HepG2 (cell line): Measurements from ENCODE around the gene KLF3. TPM values are rescaled to one million over a fixed set of nuclear protein-coding genes. Genes with fewer than 3 reads are reported as not detected.
A peak's percentile ranks its signal among the peaks of the same experiment; 100 is the strongest.

Experiments
- CBX5 ChIP-seq: sonication (generic); formaldehyde crosslinking; IDR thresholded peaks from 2 replicates; pipeline ENCODE4 v1.4.0; 2020; ENCODE audit warnings: missing genetic modification reagents, borderline replicate concordance
- GATAD2A ChIP-seq: IDR thresholded peaks from 2 replicates; pipeline ENCODE4 v1.6.1; 2016
- GLI4 ChIP-seq: sonication (generic); formaldehyde crosslinking; IDR thresholded peaks from 2 replicates; pipeline ENCODE4 v1.5.1; 2020; ENCODE audit warnings: missing genetic modification reagents, mild to moderate bottlenecking, moderate library complexity, borderline replicate concordance
- HNF1A ChIP-seq, 2 experiments: sonication (generic) in 1 of 2; formaldehyde crosslinking in 1 of 2; IDR thresholded peaks; 2 replicates each; pipeline versions ENCODE4 v1.4.0 to v1.6.1; 2016 to 2020; ENCODE audit warnings: borderline replicate concordance in 1 of 2, low read depth in 1 of 2, mild to moderate bottlenecking in 1 of 2, missing genetic modification reagents in 1 of 2
- HNF4A ChIP-seq: sonication (generic); formaldehyde crosslinking; IDR thresholded peaks from 2 replicates; pipeline ENCODE4 v1.4.0; 2020; ENCODE audit warnings: missing genetic modification reagents
- ISX ChIP-seq: sonication (generic); formaldehyde crosslinking; conservative IDR thresholded peaks from 2 replicates; pipeline ENCODE4 v1.5.0; 2020; ENCODE audit warnings: missing genetic modification reagents
- MIXL1 ChIP-seq: IDR thresholded peaks from 2 replicates; pipeline ENCODE4 v1.6.1; 2016
- NKX3-1 ChIP-seq: sonication (generic); formaldehyde crosslinking; IDR thresholded peaks from 2 replicates; pipeline ENCODE4 v1.5.0; 2020; ENCODE audit warnings: missing genetic modification reagents
- POLR2G ChIP-seq: fragments of 200-400 bp; formaldehyde crosslinking; IDR thresholded peaks from 2 replicates; pipeline ENCODE4 v1.6.1; 2018; ENCODE audit warnings: mild to moderate bottlenecking, low read depth, low read length, moderate library complexity
- PRDM10 ChIP-seq: sonication (generic); formaldehyde crosslinking; IDR thresholded peaks from 2 replicates; pipeline ENCODE4 v1.4.0; 2020; ENCODE audit warnings: low read depth, missing genetic modification reagents
- SRSF1 ChIP-seq: fragments of 200-400 bp; formaldehyde crosslinking; optimal IDR thresholded peaks from 2 replicates; pipeline ENCODE3; 2017; ENCODE audit warnings: mild to moderate bottlenecking, low read depth, low read length, moderate library complexity
- TARDBP ChIP-seq: sonication (generic); formaldehyde crosslinking; IDR thresholded peaks from 2 replicates; pipeline ENCODE4 v1.8.0; 2022; ENCODE audit warnings: mild to moderate bottlenecking, missing genetic modification reagents
- ZNF329 ChIP-seq: sonication (generic); formaldehyde crosslinking; IDR thresholded peaks from 2 replicates; pipeline ENCODE4 v1.9.0; 2021; ENCODE audit warnings: low read depth, mild to moderate bottlenecking, missing genetic modification reagents
- ZNF512 ChIP-seq: sonication (generic); formaldehyde crosslinking; IDR thresholded peaks from 2 replicates; pipeline ENCODE4 v1.4.0; 2020; ENCODE audit warnings: mild to moderate bottlenecking, missing genetic modification reagents
- ZNF549 ChIP-seq: sonication (generic); formaldehyde crosslinking; IDR thresholded peaks from 2 replicates; pipeline ENCODE4 v1.5.0; 2020; ENCODE audit warnings: missing genetic modification reagents
- ZNF567 ChIP-seq: sonication (generic); formaldehyde crosslinking; IDR thresholded peaks from 2 replicates; pipeline ENCODE4 v1.8.1; 2023; ENCODE audit warnings: mild to moderate bottlenecking, missing genetic modification reagents, borderline replicate concordance
- ZNF615 ChIP-seq: sonication (generic); formaldehyde crosslinking; IDR thresholded peaks from 2 replicates; pipeline ENCODE4 v1.5.0; 2020; ENCODE audit warnings: mild to moderate bottlenecking, missing genetic modification reagents, borderline replicate concordance
- ZNF746 ChIP-seq: sonication (generic); formaldehyde crosslinking; IDR thresholded peaks from 2 replicates; pipeline ENCODE4 v1.8.0; 2022; ENCODE audit warnings: mild to moderate bottlenecking, missing genetic modification reagents
- ZNF773 ChIP-seq: sonication (generic); formaldehyde crosslinking; IDR thresholded peaks from 2 replicates; pipeline ENCODE4 v1.4.0; 2020; ENCODE audit warnings: missing genetic modification reagents, borderline replicate concordance
- ZNF883 ChIP-seq: sonication (generic); formaldehyde crosslinking; IDR thresholded peaks from 2 replicates; pipeline ENCODE4 v1.5.1; 2020; ENCODE audit warnings: mild to moderate bottlenecking, missing genetic modification reagents; ENCODE audit errors: not compliant biosample characterization
- polyA plus RNA-seq, 8 experiments: library from polyadenylated mRNA; depleted of rRNA in 3 of 8; stranded (reverse) in 7 of 8; unstranded in 1 of 8; fragments of >200 nt; fragmentation: Illumina TruSeq in 4 of 8; extraction: Trizol in 4 of 8; gene quantifications; 2 replicates each; pipeline versions ENCODE4 v1.2.1 to v1.2.3, GENCODE V29; 2011 to 2016; ENCODE audit warnings: low read depth in 4 of 8, missing spikeins in 1 of 8, mixed read lengths in 1 of 8; ENCODE audit not compliant: insufficient read depth in 1 of 8
- total RNA-seq, 5 experiments: library from RNA; depleted of rRNA; stranded (reverse); fragments of >200 nt; fragmentation: Illumina TruSeq; extraction: Trizol; gene quantifications; 2 replicates each; pipeline ENCODE4 v1.2.3, GENCODE V29; 2016; ENCODE audit warnings: low read depth in 1 of 5

KLF3 gene
- total and polyA plus RNA-seq, 2 of the 13 experiments (the other 11 are each of a cell fraction or from before 2014, with no cell fraction given), result 29.1 to 37.8 TPM

- TF ChIP-seq MIXL1 (CRISPR knock-in tag), result no peak
- TF ChIP-seq POLR2G, result peak; percentile 15; the same call in 1 of the 2 replicates
- TF ChIP-seq NKX3-1, result no peak
- peak; percentile 28; the same call in 1 of the 2 replicates for TF ChIP-seq HNF4A (CRISPR knock-in tag)
- peak; percentile 40 for TF ChIP-seq ZNF883 (CRISPR knock-in tag)
- 0 out of 2 replicates have a peak, but pooled peaks have one; percentile 27 for TF ChIP-seq ZNF512 (CRISPR knock-in tag)
- TF ChIP-seq GATAD2A (CRISPR knock-in tag), result peak; percentile 45
- peak; percentile 87 for TF ChIP-seq ZNF746 (CRISPR knock-in tag)
- TF ChIP-seq TARDBP, result peak; percentile 76; the same call in 1 of the 2 replicates
- TF ChIP-seq ZNF773, result no peak
- TF ChIP-seq CBX5 (CRISPR knock-in tag), result no peak
- no peak for TF ChIP-seq ZNF329 (CRISPR knock-in tag)
- TF ChIP-seq ZNF615 (CRISPR knock-in tag), result no peak
- TF ChIP-seq SRSF1, result no peak
- TF ChIP-seq GLI4 (CRISPR knock-in tag), result 0 out of 2 replicates have a peak, but pooled peaks have one; percentile 26
- TF ChIP-seq HNF1A (IDR thresholded peaks at IDR 0.05; ENCODE audit: low read depth), result 0 out of 2 replicates have a peak, but pooled peaks have one; percentile 16
- peak; percentile 77; the same call in 1 of the 2 replicates for TF ChIP-seq HNF1A (CRISPR knock-in tag; IDR thresholded peaks at IDR 0.05; ENCODE audit: borderline replicate concordance)
- 0 out of 2 replicates have a peak, but pooled peaks have one; percentile 66 for TF ChIP-seq ZNF567 (CRISPR knock-in tag)
- no peak for TF ChIP-seq PRDM10
- TF ChIP-seq ISX (CRISPR knock-in tag), result no peak
- TF ChIP-seq ZNF549 (CRISPR knock-in tag), result no peak
Measured at GRCh38 chr4:38672397-38673129, 8.6 kb downstream of the KLF3 start (continued).
